ENCODE measurements around the gene SPATA21.

The SPATA21 gene

GRCh38 chr1:16351456-16351993, 85.7 kb downstream of the SPATA21 start:
- DNase-seq (ENCODE audit: low read depth in 2 of 2), result no peak

GRCh38 chr1:16349847-16350406, 87.3 kb downstream of the SPATA21 start:
- DNase-seq (ENCODE audit: low read depth in 2 of 2), result no peak
